ENCODE data around the gene GRIPAP1. TPM values are rescaled to one million over a fixed set of nuclear protein-coding genes. Genes with fewer than 3 reads are reported as not detected.
A peak's percentile ranks its signal among the peaks of the same experiment; 100 is the strongest.

GRIPAP1 gene
- total RNA-seq, 1 donor from 2014 or later = 54.2 TPM

GRCh38 chrX:48966796-48967579, 35.1 kb downstream of the GRIPAP1 start:
- no peak overlapping the region for H3K27ac ChIP-seq
- TF ChIP-seq CTCF (IDR thresholded peaks at IDR 0.05) = no peak
- intact Hi-C loops (cut with DNase I) = no loop called here
- no peak overlapping the region for H3K4me3 ChIP-seq
- H3K4me1 ChIP-seq = peaks cover 6% of the 10 kb centered on the region
- no peaks in the 10 kb centered on the region for H3K27me3 ChIP-seq (ENCODE audit: low read depth)
- no peak for ATAC-seq
- no peaks in the 10 kb centered on the region for H3K36me3 ChIP-seq
- DNase-seq = no peak
- no peaks in the 10 kb centered on the region for H3K9me3 ChIP-seq

- Histone ChIP-seq H3K27me3 (ENCODE audit: low read depth) (no peaks in the 10 kb centered on the region), H3K36me3 (no peaks in the 10 kb centered on the region), H3K4me3 (no peak overlapping the region), H3K9me3 (no peaks in the 10 kb centered on the region), H3K4me1 (no peaks in the 10 kb centered on the region), H3K27ac (no peak overlapping the region)
- DNase-seq (no peak), ATAC-seq (no peak)
- intact Hi-C loops (cut with DNase I) = no loop called here
- TF ChIP-seq CTCF (IDR thresholded peaks at IDR 0.05) = no peak
These were observed 36.1 kb downstream of the GRIPAP1 start for GRCh38 chrX:48965959-48966358.

GRCh38 chrX:48961585-48962091, 40.4 kb downstream of the GRIPAP1 start:
- Histone ChIP-seq H3K4me3 (no peak overlapping the region), H3K27ac (no peak overlapping the region), H3K4me1 (peaks cover 7% of the 10 kb centered on the region), H3K36me3 (no peaks in the 10 kb centered on the region), H3K9me3 (no peaks in the 10 kb centered on the region), H3K27me3 (ENCODE audit: low read depth) (no peaks in the 10 kb centered on the region)
- no peak for TF ChIP-seq CTCF (IDR thresholded peaks at IDR 0.05)
- ATAC-seq = no peak
- intact Hi-C loops (cut with DNase I) = no loop called here
- DNase-seq = no peak

- Histone ChIP-seq H3K36me3 (peaks cover 5% of the 10 kb centered on the region), H3K4me3 (no peak overlapping the region), H3K27ac (no peak overlapping the region), H3K27me3 (ENCODE audit: low read depth) (no peaks in the 10 kb centered on the region), H3K4me1 (peaks cover 14% of the 10 kb centered on the region), H3K9me3 (no peaks in the 10 kb centered on the region)
- no peak for TF ChIP-seq CTCF (IDR thresholded peaks at IDR 0.05)
- ATAC-seq (no peak), DNase-seq (no peak)
- intact Hi-C loops (cut with DNase I) = no loop called here
These were observed 41.8 kb downstream of the GRIPAP1 start for GRCh38 chrX:48960291-48960690.

DNA sequence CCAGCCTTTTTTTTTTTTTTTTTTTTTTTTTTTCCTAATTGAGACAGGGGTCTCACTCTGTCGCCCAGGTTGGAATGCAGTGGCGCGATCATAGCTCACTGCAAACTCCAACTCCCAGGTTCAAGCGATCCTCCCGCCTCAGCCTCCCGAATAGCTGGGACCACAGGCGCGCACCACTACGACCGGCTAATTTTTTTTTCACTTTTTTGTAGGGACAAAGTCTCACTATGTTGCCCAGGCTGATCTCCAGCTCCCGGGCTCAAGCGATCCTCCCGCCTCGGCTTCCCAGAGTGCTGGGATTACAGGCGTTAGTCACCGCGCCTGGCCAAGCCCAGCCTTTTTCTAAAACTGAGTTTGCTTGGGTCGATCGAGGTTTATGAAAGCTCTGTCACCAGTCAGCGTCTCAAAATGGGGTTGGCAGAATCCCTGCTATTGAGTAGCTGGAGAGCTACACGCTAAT, 43.4 kb downstream of the GRIPAP1 start:
- TF ChIP-seq CTCF (IDR thresholded peaks at IDR 0.05) = no peak
- DNase-seq (no peak), ATAC-seq (peak in 1 of 2 donors; percentile 4)
- Histone ChIP-seq H3K4me1 (peaks cover 18% of the 10 kb centered on the region), H3K27ac (peak overlapping the region; percentile 96), H3K36me3 (peaks cover 21% of the 10 kb centered on the region), H3K27me3 (ENCODE audit: low read depth) (no peaks in the 10 kb centered on the region), H3K9me3 (no peaks in the 10 kb centered on the region), H3K4me3 (peak overlapping the region; percentile 67)
- intact Hi-C loops (cut with DNase I) = no loop called here

Data from lower lobe of right lung (tissue), 2 donors.